C4-2B (cell line): ENCODE results near the gene KRTAP26-1.

ENCODE experiments used
- H3K27ac ChIP-seq: fragments of 450-650 bp; 2 replicates; pipeline ENCODE4 v1.5.1; 2017
- ZFX ChIP-seq: fragments of 450-650 bp; IDR thresholded peaks from 2 replicates; pipeline ENCODE4 v1.6.1; 2017
- TF ChIP-seq, protein P1 (sequence below): fragments of 450-650 bp; conservative IDR thresholded peaks from 2 replicates; pipeline ENCODE4 v1.5.1; 2017; ENCODE audit warnings: mild to moderate bottlenecking

The KRTAP26-1 gene

GRCh38 chr21:30340714-30341573 is 20.8 kb upstream of the KRTAP26-1 start:
- H3K27ac ChIP-seq: no peak overlapping the region
- TF ChIP-seq, protein P1, sequence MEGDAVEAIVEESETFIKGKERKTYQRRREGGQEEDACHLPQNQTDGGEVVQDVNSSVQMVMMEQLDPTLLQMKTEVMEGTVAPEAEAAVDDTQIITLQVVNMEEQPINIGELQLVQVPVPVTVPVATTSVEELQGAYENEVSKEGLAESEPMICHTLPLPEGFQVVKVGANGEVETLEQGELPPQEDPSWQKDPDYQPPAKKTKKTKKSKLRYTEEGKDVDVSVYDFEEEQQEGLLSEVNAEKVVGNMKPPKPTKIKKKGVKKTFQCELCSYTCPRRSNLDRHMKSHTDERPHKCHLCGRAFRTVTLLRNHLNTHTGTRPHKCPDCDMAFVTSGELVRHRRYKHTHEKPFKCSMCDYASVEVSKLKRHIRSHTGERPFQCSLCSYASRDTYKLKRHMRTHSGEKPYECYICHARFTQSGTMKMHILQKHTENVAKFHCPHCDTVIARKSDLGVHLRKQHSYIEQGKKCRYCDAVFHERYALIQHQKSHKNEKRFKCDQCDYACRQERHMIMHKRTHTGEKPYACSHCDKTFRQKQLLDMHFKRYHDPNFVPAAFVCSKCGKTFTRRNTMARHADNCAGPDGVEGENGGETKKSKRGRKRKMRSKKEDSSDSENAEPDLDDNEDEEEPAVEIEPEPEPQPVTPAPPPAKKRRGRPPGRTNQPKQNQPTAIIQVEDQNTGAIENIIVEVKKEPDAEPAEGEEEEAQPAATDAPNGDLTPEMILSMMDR: peak; percentile 91
- TF ChIP-seq ZFX: no peak

DNA sequence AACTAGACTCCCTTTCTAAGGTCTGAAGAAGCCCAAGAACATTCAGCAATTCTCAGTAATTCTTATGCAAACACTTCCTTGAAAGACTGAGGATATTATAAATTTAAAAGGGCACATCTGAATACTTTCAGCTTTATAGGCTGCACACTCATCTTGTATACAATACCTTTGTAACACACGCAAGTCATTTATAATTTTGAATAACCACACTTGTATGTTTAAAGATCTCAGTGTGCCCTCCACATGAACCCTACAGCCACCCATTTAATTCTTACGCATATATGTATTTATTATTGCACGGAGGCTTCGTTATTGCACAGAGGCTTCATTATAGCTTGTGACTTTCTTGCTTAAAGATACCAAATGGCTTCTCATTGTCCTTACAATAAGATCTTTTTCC is 18.6 kb upstream of the KRTAP26-1 start:
- TF ChIP-seq, protein P1: no peak
- TF ChIP-seq ZFX: no peak
- no peak overlapping the region for H3K27ac ChIP-seq

DNA sequence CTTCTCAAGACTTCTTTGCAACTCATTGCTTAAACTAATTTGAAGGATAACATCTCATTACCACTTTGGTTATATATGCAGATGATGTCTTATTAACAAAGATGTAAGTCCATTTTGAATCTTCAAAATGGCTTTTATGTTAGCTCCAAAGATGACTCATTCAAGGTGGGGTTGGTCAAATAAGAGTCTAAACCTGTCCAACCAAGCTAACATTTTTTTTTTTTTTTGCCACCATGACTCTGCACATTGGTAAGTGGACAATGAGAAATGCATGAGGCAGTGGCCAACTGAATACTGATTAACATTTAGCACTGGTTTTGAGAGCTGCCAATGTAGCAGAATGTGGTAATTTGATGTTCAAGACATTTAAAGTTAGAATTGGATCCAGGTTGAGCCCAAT is 17.7 kb upstream of the KRTAP26-1 start:
- TF ChIP-seq, protein P1: no peak
- TF ChIP-seq ZFX: no peak
- no peak overlapping the region for H3K27ac ChIP-seq

DNA sequence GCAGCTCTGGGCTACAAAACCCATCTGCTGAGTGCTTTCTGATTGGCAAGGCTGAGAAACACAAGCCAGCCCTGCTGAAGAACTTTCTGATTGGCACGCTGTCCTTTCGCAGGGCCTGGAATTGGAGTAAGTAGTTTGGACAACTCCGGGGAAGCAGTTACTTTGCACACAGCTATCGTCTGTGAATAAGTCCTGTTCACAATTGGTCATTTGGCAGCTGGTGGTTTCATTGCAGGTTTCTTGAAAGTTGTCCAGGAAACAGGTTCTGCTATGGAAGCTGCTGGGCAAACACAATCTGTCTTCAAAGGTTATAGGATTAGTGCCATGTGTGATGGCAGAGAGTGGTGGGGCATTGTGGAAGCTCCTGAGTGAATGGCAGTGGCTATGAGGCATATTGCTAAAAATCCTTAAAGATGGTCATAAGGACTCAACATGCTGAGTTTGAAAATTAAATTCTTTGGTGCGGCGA is 17.2 kb upstream of the KRTAP26-1 start, which contains the start of gene KRTAP27-1:
Gene KRTAP27-1 (minus strand): TSS at position 419 of the 469 bp plus-strand sequence. CDS start 26 bp downstream, at position 393.
- no peak for TF ChIP-seq ZFX
- TF ChIP-seq, protein P1: no peak
- H3K27ac ChIP-seq: no peak within 1 kb of the TSS

GRCh38 chr21:30336596-30336995 is 16.5 kb upstream of the KRTAP26-1 start:
- TF ChIP-seq, protein P1: no peak
- no peak for TF ChIP-seq ZFX
- no peak overlapping the region for H3K27ac ChIP-seq

- no peak for TF ChIP-seq ZFX
- TF ChIP-seq, protein P1: no peak
- H3K27ac ChIP-seq: no peak overlapping the region
Measured at GRCh38 chr21:30333736-30334135, 13.6 kb upstream of the KRTAP26-1 start.

DNA sequence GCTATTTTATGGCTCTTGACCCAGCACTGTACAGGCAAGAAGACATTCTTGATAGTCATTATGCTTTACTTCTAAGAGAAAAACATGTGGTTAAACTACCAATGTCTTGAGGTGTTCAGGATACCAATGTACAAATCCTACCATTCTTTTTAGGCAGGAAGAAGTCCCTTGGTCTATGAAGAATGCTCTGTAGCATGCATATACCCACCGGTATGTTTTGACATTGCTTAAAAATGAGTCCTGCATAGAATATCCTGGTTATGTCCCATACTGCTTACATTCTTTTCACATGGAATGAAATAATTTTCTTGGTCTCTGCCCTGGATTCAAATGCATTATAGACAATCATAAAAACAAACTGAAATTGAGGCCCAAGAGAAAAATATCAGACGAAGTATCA is 12.6 kb upstream of the KRTAP26-1 start:
- TF ChIP-seq, protein P1: no peak
- TF ChIP-seq ZFX: no peak
- H3K27ac ChIP-seq: no peak overlapping the region
